Measurements from ENCODE around the gene PACSIN2. TPM values are rescaled to one million over a fixed set of nuclear protein-coding genes. Genes with fewer than 3 reads are reported as not detected.

Gene PACSIN2, protein sequence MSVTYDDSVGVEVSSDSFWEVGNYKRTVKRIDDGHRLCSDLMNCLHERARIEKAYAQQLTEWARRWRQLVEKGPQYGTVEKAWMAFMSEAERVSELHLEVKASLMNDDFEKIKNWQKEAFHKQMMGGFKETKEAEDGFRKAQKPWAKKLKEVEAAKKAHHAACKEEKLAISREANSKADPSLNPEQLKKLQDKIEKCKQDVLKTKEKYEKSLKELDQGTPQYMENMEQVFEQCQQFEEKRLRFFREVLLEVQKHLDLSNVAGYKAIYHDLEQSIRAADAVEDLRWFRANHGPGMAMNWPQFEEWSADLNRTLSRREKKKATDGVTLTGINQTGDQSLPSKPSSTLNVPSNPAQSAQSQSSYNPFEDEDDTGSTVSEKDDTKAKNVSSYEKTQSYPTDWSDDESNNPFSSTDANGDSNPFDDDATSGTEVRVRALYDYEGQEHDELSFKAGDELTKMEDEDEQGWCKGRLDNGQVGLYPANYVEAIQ
- total RNA-seq (2022; extraction: Qiagen RNA extraction) = 75.7 to 95.4 TPM (median 90.2 TPM) in 5 replicates

DNA sequence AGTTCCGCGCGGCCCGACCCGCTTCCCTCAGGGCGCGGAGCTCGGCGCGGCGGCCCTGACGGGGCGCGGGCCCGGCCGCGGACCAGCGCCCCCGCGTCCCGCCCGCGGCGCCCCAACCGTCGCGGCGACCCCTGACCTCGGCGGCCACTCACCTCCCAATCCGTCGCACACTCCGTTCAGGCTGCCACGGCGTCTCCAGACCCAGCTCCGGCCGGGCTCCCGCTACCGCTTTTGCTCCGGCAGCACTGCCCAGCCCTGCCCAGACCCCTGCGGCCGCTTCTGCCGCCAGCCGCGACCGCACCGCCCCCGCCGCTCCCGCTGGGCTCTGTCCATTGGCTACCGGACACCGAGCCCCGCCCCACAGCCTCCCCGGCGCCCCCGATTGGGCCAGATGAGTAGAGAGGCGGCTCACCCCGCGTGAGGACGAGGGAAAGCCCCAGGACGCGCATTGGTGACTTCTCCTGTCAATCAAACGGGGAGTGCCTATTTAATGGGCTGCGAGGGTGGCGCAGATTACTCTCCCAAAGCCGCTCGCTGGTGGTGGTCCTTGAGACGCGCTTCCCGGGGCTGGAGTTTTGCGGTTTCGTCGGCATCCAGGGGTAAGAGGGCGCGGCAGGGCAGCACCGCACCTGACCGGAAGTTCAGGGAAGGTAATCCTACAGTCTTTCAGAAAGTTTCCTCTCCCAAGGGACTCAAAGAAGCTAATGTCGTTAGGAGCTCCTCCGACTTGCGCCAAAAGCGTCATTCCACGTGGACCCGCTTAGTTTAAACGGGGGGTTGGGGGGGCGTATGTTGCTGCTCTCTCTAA lies at the start of gene PACSIN2:
Gene PACSIN2 (minus strand): TSS at position 281 of the 808 bp plus-strand sequence. CDS start 103,069 bp downstream, outside the sequence.

DNA sequence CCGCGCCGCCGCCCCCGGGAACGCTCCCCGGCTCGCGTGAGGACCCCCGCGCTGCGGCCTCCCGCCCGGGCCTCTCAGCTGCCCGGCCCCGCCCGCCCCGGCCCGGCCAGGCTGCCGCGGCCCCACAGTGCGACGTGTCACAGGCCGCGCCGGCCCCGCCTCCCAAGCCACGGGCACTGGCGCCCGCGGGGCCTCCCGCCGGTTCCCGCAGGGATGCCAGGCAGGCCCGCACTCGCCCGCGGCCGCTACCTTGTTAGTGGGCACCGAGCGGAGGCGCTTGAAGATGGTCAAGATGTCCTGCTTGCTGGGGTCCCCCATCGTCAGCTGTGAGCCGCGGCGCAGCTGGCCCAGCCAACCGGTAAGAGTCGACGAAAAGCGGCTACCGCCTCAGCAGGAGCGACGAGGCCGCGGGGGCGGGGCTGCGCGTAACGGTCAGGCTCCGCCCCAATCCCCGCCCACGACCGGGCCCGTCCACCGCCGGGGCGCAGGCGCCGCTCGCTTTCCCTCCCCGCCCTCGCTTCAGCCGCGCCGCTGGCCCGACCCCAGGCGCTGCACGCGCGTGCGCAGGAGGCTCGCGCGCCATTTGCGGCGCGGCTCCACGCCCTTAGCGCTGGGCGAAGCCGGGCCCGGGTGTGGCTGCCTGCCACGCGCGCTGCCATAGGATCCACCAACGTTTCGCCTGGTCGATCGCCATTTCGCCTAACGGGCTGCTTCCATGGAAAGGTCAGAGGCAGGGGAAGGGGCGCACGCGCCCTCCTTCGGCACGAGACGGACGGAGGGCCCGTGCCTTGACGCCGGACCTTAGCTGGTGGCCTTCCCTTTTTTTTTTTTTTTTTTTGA lies 157.9 kb downstream of the PACSIN2 start, which contains the start of gene ARFGAP3:
Gene ARFGAP3 (minus strand): TSS at position 409 of the 840 bp plus-strand sequence. CDS start 91 bp downstream, at position 318.

Other genes starting within 250 kb of the PACSIN2 start
- gene ARFGAP3, start 157.9 kb downstream of the PACSIN2 start, total RNA-seq (2022; extraction: Qiagen RNA extraction) = 14.6 to 21.5 TPM (median 19.6 TPM) in 5 replicates
- 2.2 to 2.8 TPM (median 2.4 TPM) in 5 replicates for gene TTLL1, start 74.2 kb upstream of the PACSIN2 start, total RNA-seq (2022; extraction: Qiagen RNA extraction)
- 1.1 to 1.7 TPM (median 1.2 TPM) in 5 replicates for gene BIK, start 95.6 kb upstream of the PACSIN2 start, total RNA-seq (2022; extraction: Qiagen RNA extraction)
- 17.8 to 31.4 TPM (median 26.7 TPM) in 5 replicates for gene MCAT, start 128.2 kb upstream of the PACSIN2 start, total RNA-seq (2022; extraction: Qiagen RNA extraction)
- gene TSPO, start 136.4 kb upstream of the PACSIN2 start, total RNA-seq (2022; extraction: Qiagen RNA extraction) = 137 to 248 TPM (median 239 TPM) in 5 replicates
- gene TTLL12, start 172.0 kb upstream of the PACSIN2 start, total RNA-seq (2022; extraction: Qiagen RNA extraction) = 21.2 to 23.7 TPM (median 22.0 TPM) in 5 replicates

All from A549 treated with CORT108297 at 1 μM for 4 hours (cell line).